Subcutaneous adipose tissue (tissue), 4 donors: ENCODE data around the gene SLC26A8. TPM values are rescaled to one million over a fixed set of nuclear protein-coding genes. Genes with fewer than 3 reads are reported as not detected.

ENCODE experiments used
- total RNA-seq, 4 donors: library from RNA; depleted of rRNA; stranded (reverse); fragments of >200 nt; gene quantifications; one replicate each; pipeline ENCODE4 v1.1.0, GENCODE V29; 2016
- TF ChIP-seq, protein P1 (sequence below): fragments of 450-650 bp; IDR thresholded peaks from one replicate; pipeline ENCODE4 v1.5.1; 2016; ENCODE audit warnings: low read depth, mild to moderate bottlenecking, control low read depth, antibody characterized with exemption, moderate library complexity

Gene SLC26A8
- total RNA-seq, 4 donors from 2014 or later = 0.33 to 2.2 (median 2.0) TPM; not detected in 1

DNA sequence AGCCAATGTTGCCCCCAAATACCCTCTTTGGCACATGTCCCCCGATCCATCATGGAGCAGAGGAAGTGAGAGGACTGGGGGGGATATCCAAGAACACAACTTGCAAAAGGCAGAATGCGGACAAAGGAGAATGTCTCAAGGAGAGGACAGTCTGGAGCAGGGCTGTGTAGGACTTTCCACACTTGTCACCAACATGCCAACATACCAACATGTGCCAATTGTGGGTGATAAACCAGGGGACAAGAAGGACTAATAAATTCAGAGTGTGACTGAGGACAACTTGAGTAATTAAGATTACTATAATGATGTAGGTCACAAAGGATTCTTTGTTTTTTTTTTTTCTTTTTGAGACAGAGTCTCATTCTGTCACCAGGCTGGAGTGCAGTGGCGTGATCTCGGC is 8.8 kb downstream of the SLC26A8 start:
- TF ChIP-seq, protein P1, sequence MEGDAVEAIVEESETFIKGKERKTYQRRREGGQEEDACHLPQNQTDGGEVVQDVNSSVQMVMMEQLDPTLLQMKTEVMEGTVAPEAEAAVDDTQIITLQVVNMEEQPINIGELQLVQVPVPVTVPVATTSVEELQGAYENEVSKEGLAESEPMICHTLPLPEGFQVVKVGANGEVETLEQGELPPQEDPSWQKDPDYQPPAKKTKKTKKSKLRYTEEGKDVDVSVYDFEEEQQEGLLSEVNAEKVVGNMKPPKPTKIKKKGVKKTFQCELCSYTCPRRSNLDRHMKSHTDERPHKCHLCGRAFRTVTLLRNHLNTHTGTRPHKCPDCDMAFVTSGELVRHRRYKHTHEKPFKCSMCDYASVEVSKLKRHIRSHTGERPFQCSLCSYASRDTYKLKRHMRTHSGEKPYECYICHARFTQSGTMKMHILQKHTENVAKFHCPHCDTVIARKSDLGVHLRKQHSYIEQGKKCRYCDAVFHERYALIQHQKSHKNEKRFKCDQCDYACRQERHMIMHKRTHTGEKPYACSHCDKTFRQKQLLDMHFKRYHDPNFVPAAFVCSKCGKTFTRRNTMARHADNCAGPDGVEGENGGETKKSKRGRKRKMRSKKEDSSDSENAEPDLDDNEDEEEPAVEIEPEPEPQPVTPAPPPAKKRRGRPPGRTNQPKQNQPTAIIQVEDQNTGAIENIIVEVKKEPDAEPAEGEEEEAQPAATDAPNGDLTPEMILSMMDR = no peak

DNA sequence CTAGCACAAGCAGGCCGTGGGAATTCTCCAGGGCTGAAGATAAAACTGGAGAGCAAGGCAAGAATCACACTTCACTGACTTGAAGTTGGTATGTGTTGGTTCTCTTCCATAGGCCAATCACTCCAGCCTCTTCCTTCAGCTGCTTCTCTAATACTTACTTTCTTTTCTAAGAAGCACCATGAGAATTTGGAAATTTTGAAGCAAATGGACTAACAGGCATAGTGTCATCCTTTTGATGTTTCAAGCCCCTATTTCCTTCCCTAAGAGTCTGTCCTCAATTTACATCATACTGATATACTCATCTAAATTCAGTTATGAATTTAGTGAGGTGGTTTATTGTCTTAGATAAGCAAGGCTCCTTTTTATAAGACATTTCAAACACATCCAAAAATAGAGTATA is 24.0 kb downstream of the SLC26A8 start:
- TF ChIP-seq, protein P1 = no peak

DNA sequence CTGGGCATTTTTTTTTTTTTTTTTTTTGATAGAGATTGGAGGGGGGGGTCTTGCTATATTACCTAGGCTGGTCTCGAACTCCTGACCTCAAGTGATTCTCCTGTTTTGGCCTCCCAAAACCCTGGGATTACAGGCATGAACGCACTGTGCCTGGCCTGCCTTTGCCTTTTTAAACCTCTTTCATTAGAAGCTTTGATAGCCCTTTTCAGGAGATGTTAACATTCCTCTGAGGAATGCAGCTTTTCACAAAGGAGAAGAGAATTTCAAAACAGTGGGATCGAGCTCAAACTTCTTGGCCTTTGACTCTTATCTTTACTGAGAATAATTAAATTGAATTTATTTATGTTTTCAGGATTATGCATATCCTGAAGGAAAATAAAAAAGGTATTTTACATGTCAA is 31.3 kb downstream of the SLC26A8 start:
- TF ChIP-seq, protein P1 = no peak

DNA sequence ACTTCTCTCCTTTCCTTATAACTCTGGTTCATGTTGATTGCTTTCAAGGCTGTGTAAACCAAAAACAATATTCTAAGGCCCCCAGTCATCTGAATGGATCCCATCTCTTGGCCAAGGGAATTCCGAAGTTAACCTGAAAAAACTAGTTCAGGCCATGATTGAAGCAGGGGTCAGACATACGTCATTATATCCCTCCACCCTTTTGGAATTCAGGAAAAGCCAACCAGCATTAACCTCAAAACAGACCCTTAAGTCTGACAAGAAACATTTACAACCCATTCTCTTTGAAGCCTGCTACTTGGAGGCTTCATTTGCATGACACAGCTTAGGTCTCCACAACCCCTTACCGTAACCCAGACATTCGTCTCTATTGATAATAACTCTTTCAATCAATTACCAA is 39.7 kb downstream of the SLC26A8 start:
- TF ChIP-seq, protein P1 = no peak

DNA sequence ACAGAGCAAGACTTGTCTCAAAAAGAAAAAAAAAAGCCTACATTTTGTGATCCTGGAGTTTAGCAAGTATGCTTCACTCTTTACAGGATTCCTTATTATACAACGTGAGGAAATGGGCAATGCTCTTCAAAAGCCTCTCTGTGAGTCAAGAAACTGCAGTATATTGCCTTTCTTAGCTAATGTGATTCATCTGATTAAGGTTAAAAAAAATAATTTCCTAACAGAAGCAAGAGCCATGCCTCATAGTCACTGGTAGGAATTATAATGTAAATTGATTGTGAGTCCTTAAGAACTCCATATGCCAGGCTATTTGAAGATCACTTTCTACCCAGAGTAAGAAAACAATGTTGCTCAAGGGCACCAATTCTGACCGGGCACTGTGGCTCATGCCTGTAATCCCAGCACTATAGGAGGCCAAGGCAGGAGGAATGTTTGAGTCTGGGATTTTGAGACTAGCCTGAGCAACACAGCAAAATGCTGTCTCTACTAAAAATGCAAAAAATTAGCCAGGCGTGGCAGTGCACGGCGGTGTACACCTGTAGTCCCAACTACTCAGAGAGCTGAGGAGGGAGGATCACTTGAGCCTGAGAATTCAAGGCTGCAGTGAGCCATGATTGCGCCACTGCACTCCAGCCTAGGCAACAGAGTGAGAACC is 43.3 kb downstream of the SLC26A8 start:
- TF ChIP-seq, protein P1 = no peak

DNA sequence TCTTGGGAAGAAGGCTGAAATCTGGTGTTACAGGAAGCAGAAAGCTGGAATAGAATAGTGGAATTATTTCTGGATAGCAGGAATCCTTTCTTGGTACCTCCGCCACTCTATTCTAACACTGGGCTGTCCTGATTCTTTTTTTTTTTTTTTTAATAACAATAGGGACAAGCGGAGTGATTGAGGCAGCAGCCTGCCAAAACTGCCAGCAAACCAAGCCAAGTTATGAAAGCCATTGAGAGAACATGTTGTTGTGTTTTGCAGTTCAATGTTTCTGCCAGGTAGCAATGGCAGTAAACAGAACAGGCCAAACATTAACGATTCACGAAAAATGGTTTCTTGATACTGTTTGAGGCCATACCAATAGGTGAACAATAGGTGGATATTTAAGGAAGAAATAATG is 47.1 kb downstream of the SLC26A8 start:
- TF ChIP-seq, protein P1 = no peak

DNA sequence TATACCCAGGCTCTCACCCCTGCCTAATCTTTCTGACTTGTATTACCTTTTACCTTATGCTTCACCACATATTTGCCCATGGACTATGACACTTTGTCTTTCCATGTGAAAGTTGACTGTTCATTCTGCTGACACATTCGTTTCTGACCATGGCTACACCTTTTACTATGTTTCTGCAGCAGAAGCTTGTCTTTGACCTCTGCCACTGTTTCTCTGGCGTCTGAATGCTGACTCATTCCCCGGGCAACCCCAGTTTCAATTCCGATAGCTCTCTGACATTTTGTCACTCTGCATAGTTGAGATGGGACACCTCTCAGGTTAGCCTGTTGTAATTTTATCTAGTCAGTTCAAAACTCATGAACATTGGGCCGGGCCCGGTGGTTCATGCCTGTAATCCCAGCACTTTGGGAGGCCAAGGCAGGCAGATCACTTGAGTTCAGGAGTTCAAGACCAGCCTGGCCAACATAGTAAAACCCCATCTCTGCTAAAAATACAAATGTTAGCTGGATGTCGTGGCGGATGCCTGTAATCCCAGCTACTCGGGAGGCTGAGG is 50.7 kb downstream of the SLC26A8 start:
- TF ChIP-seq, protein P1 = no peak
